ENCODE results near the gene PALM3. TPM values are rescaled to one million over a fixed set of nuclear protein-coding genes. Genes with fewer than 3 reads are reported as not detected.

PALM3 gene
- total and polyA plus RNA-seq, 2 experiments from 2014 or later = 16.6 to 45.8 TPM

- DNase-seq (ENCODE audit: low spot score) = no peak
- no peak for TF ChIP-seq ZNF462 (CRISPR knock-in tag; IDR thresholded peaks at IDR 0.05)
- TF ChIP-seq STAT1 (IDR thresholded peaks at IDR 0.05; ENCODE audit: unreplicated experiment) = no peak
- TF ChIP-seq REST (IDR thresholded peaks at IDR 0.05; ENCODE audit: unreplicated experiment) = no peak
- no peak for TF ChIP-seq JUNB (IDR thresholded peaks at IDR 0.05; ENCODE audit: unreplicated experiment)
- no peak for TF ChIP-seq ZNF114 (CRISPR knock-in tag; IDR thresholded peaks at IDR 0.05)
- no peak for TF ChIP-seq POLR2AphosphoS5 (IDR thresholded peaks at IDR 0.05; ENCODE audit: low read depth)
- no peak for TF ChIP-seq NANOG (IDR thresholded peaks at IDR 0.05; ENCODE audit: borderline replicate concordance)
- TF ChIP-seq ETS1 (IDR thresholded peaks at IDR 0.05) = no peak
- no peak for TF ChIP-seq EZH2 (IDR thresholded peaks at IDR 0.05; ENCODE audit: low read depth, unreplicated experiment)
- TF ChIP-seq ZNF331 (CRISPR knock-in tag; IDR thresholded peaks at IDR 0.05; ENCODE audit: low read depth) = no peak
- no peak for TF ChIP-seq CTCF (conservative IDR thresholded peaks at IDR 0.05; ENCODE audit: low read depth in 2 of 2)
- no peak for TF ChIP-seq EZH2phosphoT487 (IDR thresholded peaks at IDR 0.05; ENCODE audit: unreplicated experiment)
- no peak for TF ChIP-seq CREB1 (CRISPR knock-in tag; IDR thresholded peaks at IDR 0.05; ENCODE audit: low read depth)
- H3K9me3 Mint-ChIP-seq = no peaks in the 10 kb centered on the region
- no peaks in the 10 kb centered on the region for H3K79me2 ChIP-seq (replicated peaks; ENCODE audit: insufficient read depth)
- H3F3A ChIP-seq (replicated peaks; ENCODE audit: low read depth) = peaks cover 4% of the 10 kb centered on the region; the same call in 1 of the 2 replicates
- H3K27ac Mint-ChIP-seq = no peak overlapping the region; the same call in 1 of the 2 replicates
- no peak overlapping the region for H3K4me2 ChIP-seq
- no peaks in the 10 kb centered on the region for H3K36me3 ChIP-seq (ENCODE audit: insufficient read depth)
- H3K4me1 Mint-ChIP-seq = peaks cover 13% of the 10 kb centered on the region
- no peaks in the 10 kb centered on the region for H3K27me3 ChIP-seq (ENCODE audit: insufficient read depth)
- peaks cover 4% of the 10 kb centered on the region for H3K27me3 Mint-ChIP-seq (ENCODE audit: insufficient read depth, low read depth, poor library complexity)
- no peak overlapping the region for H2AFZ ChIP-seq
- H4K20me1 ChIP-seq (replicated peaks; ENCODE audit: insufficient read depth) = no peaks in the 10 kb centered on the region; the same call in 1 of the 2 replicates
- no peaks in the 10 kb centered on the region for H3K9me2 ChIP-seq (ENCODE audit: insufficient read depth)
- no peak for ATAC-seq
- no peaks in the 10 kb centered on the region; the same call in 2 of the 3 replicates for H3K36me3 Mint-ChIP-seq (ENCODE audit: low read depth)
- H3K27ac ChIP-seq (ENCODE audit: low read depth) = 0 out of 2 replicates have a peak overlapping the region, but pooled peaks have one; percentile 26
- H3K4me3 ChIP-seq = no peak overlapping the region
- no peak overlapping the region for H3K4me3 Mint-ChIP-seq
- peaks cover 15% of the 10 kb centered on the region for H3K4me1 ChIP-seq (ENCODE audit: insufficient read depth)
Measured at GRCh38 chr19:14107581-14108461, 45.9 kb upstream of the PALM3 start.

Measured in GM23338 (cell line).